GM06990 (cell line): ENCODE data around the gene MOB2.

Experiments
- DNase-seq: peaks from one replicate; pipeline ENCODE4 v3.0.0-alpha.2; 2011; ENCODE audit not compliant: insufficient read length; ENCODE audit errors: extremely low read depth
- H3K27me3 ChIP-seq: replicated peaks from 2 replicates; pipeline ENCODE4 v1.6.0; 2011; ENCODE audit warnings: low read length; ENCODE audit not compliant: control insufficient read depth, insufficient read depth
- H3K36me3 ChIP-seq: 2 replicates; pipeline ENCODE4 v1.5.1; 2011; ENCODE audit warnings: low read length; ENCODE audit not compliant: control insufficient read depth, insufficient read depth
- H3K4me3 ChIP-seq: replicated peaks from 2 replicates; pipeline ENCODE4 v1.5.1; 2011; ENCODE audit warnings: low read depth, mild to moderate bottlenecking, control low read depth, low read length
- CTCF ChIP-seq: IDR thresholded peaks from 2 replicates; pipeline ENCODE4 v1.5.1; 2011; ENCODE audit warnings: low read length, control low read depth, mild to moderate bottlenecking, inconsistent platforms; ENCODE audit not compliant: insufficient read depth, poor library complexity, severe bottlenecking

MOB2 gene

DNA sequence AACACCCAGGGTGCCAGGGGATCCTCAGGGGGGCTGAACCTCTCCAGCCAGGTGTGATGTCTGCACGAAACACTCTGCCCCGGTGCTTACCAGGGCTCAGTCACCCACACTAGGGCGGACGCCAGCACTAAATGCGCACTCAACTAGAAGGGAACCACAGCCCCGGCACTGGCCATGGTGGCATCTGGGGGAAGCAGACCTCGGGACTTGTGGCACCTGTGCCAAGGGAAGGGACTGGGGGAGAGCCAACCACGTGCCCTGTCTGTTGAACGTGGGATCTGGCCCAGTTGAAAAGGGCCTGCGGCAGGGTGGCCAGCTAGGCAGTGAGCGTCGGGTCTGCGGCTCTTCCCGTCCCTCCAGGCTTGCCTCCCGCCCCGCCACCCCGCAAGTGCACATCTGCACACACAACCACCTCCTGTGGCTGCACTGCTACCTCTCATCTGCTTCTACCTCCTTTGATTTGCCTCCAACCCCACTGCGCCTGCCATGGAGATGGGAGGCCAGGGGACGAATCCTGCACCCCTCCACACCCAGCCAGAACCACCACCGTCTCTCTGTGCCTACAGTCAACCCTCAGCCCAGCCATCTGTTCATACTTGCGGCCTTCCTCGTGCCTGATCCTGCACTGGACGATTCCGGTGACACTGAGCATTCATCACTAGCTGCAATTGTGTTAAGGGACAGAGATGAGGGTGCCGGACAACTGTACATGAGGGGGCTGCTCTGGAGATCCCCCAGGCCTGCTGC is 15.0 kb upstream of the MOB2 start:
- Histone ChIP-seq H3K4me3 (no peak overlapping the region), H3K27me3 (no peaks in the 10 kb centered on the region), H3K36me3 (no peaks in the 10 kb centered on the region)
- no peak for DNase-seq
- no peak for TF ChIP-seq CTCF

DNA sequence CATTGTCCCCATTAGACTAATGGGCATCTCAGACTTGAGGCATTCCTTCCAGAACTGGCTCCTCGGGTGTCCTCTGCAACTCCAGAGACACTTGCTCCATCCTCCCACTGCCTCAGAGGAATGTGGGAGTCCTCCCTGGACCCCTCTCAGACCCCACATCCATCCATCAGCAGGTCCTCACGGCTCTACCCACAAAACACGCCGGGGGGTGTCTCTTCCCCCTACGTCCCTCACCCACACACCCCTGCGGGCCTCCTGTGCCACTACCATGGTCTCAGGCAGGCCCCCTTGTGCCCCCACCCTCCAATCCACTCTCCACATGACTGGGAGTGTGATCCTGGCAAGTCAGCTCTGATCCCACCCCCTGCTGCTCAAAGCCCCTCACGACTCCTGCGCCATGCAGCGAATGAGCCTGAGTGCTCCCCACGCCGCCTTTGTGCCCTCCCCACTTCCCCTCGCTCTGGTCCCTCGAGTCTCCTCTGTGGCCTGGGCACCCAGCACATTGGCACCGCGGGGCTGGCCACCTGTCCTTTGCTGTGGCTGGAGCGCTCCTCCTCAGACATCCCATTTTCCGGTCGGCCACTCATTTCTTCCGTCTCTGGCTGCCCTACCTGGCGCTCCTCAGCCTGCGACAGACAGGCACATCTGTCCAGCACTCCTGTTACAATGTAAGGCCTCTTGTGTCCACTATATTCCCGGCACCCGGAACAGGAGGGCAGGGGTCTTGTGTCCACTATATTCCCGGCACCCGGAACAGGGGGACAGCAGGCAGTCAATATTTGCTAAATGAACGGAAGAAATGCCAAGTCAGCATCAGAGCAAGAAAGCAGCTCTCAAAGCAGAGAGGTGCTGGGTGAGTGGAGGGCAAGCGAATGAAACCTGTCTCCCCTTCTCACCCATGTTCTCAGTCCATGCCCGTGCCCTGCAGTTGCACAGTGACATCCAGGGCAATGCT is 14.2 kb upstream of the MOB2 start:
- H3K36me3 ChIP-seq, result no peaks in the 10 kb centered on the region
- no peak for DNase-seq
- no peak overlapping the region for H3K4me3 ChIP-seq
- no peak for TF ChIP-seq CTCF
- no peaks in the 10 kb centered on the region for H3K27me3 ChIP-seq

DNA sequence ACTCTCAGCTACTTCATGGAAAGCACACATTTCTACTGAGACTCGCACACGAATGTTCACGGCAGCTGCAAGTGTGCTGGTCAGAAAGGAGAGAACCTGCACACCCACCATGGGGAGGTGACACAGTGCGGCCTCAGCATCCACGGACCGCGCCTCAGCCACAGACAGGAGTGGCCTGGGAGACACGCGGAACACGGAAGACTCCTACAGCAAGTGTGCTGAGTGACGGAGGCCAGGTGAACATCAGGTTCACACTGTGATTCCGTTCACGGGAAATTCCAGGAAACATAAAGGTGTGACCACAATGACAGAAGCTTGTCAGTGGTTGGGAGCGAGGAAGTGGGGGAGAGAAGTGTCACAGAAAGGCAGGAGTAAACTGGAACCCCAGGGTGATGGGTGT is 13.3 kb upstream of the MOB2 start:
- H3K36me3 ChIP-seq, result no peaks in the 10 kb centered on the region
- no peak for TF ChIP-seq CTCF
- no peak for DNase-seq
- H3K4me3 ChIP-seq, result no peak overlapping the region
- H3K27me3 ChIP-seq, result no peaks in the 10 kb centered on the region

- no peak for TF ChIP-seq CTCF
- no peak for DNase-seq
- no peak overlapping the region for H3K4me3 ChIP-seq
- H3K36me3 ChIP-seq, result no peaks in the 10 kb centered on the region
- no peaks in the 10 kb centered on the region for H3K27me3 ChIP-seq
These were observed 12.8 kb upstream of the MOB2 start for GRCh38 chr11:1499261-1499890.

DNA sequence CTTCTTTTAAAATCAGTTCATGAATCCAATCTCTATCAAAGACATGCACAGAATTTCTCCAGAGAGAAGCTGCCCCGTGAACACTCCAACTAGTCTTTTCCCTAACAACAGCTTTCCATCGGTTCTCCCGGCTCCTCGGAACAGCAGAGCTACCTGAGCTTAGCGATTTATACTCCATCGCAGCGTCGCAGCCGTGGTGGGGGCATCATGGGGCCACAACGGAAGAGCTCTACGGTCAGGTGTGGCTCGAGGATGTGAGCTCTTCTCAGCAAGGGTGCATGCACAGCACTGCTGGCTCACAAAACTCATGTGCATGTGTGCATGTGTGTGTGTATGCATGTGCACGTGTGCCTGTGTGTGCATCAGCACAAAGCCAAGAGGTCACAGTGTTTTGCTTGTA is 11.7 kb upstream of the MOB2 start:
- Histone ChIP-seq H3K4me3 (no peak overlapping the region), H3K27me3 (no peaks in the 10 kb centered on the region), H3K36me3 (no peaks in the 10 kb centered on the region)
- TF ChIP-seq CTCF, result no peak
- no peak for DNase-seq
